ENCODE results near the gene DMD.

DMD gene

GRCh38 chrX:31132821-31133241 lies 2078.5 kb downstream of the DMD start:
- no peak for DNase-seq

GRCh38 chrX:31130457-31131220 lies 2080.7 kb downstream of the DMD start:
- DNase-seq = no peak

GRCh38 chrX:31128855-31129254 lies 2082.5 kb downstream of the DMD start:
- DNase-seq = no peak

- no peak for DNase-seq
These were observed 2083.6 kb downstream of the DMD start for GRCh38 chrX:31127716-31128115.

GRCh38 chrX:31126205-31126604 lies 2085.1 kb downstream of the DMD start:
- no peak for DNase-seq

- DNase-seq = no peak
These were observed 2086.8 kb downstream of the DMD start for GRCh38 chrX:31124536-31124935.

GRCh38 chrX:31123335-31123734 lies 2088.0 kb downstream of the DMD start:
- DNase-seq = no peak

- DNase-seq = no peak
These were observed 2094.1 kb downstream of the DMD start for GRCh38 chrX:31117266-31117665.

- no peak for DNase-seq
These were observed 2096.0 kb downstream of the DMD start for GRCh38 chrX:31115398-31115797.

- DNase-seq = no peak
These were observed 2096.5 kb downstream of the DMD start for GRCh38 chrX:31114858-31115257.

- no peak for DNase-seq
These were observed 2098.9 kb downstream of the DMD start for GRCh38 chrX:31112226-31112999.

GRCh38 chrX:31110657-31111056 lies 2100.7 kb downstream of the DMD start:
- no peak for DNase-seq

- no peak for DNase-seq
These were observed 2111.7 kb downstream of the DMD start for GRCh38 chrX:31099536-31100090.

- DNase-seq = no peak
These were observed 2113.3 kb downstream of the DMD start for GRCh38 chrX:31098079-31098478.

GRCh38 chrX:31093639-31093975 lies 2117.7 kb downstream of the DMD start:
- no peak for DNase-seq

- DNase-seq = no peak
These were observed 2118.2 kb downstream of the DMD start for GRCh38 chrX:31092970-31093638.

GRCh38 chrX:31092476-31092875 lies 2118.9 kb downstream of the DMD start:
- DNase-seq = no peak

GRCh38 chrX:31091819-31092218 lies 2119.5 kb downstream of the DMD start:
- no peak for DNase-seq

- no peak for DNase-seq
These were observed 2136.8 kb downstream of the DMD start for GRCh38 chrX:31074522-31074921.

GRCh38 chrX:31071725-31072124 lies 2139.6 kb downstream of the DMD start, which contains the start of gene FTHL17:
Gene FTHL17, minus strand, starts transcription at chrX:31072041. Its CDS starts 88 bp downstream, at chrX:31071953.
- no peak for DNase-seq

GRCh38 chrX:31071262-31071661 lies 2140.1 kb downstream of the DMD start:
- no peak for DNase-seq

- DNase-seq = no peak
These were observed 2141.3 kb downstream of the DMD start for GRCh38 chrX:31070057-31070468.

Measured in stimulated activated CD4-positive, alpha-beta T cell treated with anti-CD3 and anti-CD28 coated beads, Interleukin-4, amount 100 ng/mL, for 1 hour (primary cell).